HCT116 (cell line): ENCODE results near the gene CD164. TPM values are rescaled to one million over a fixed set of nuclear protein-coding genes. Genes with fewer than 3 reads are reported as not detected.

Experiments used
- ATAC-seq: fragments of 200-7000 bp; cut with Tn5 transposase; 2 replicates; pipeline ENCODE4 v1.9.1; 2020; ENCODE audit warnings: mild to moderate bottlenecking, moderate library complexity
- BruUV-seq: library from RNA; stranded (reverse); fragments of 400-500 nt; replicated peaks from 2 replicates; lab custom pipeline; 2021; lab: Mats Ljungman, UMichigan
- CTCF ChIA-PET: fragments of 300-600 bp; sonication (Branson Sonifier 250); formaldehyde crosslinking; loops from one replicate; lab custom pipeline; 2021; ENCODE audit warnings: antibody characterized with exemption; lab: Charles Lee
- POLR2A ChIA-PET: fragments of 300-600, 350-600 bp; sonication (Branson Sonifier 250); formaldehyde crosslinking; loops from one replicate; lab custom pipeline; 2021; ENCODE audit warnings: antibody characterized with exemption; lab: Charles Lee
- RAD21 ChIA-PET, 2 experiments: fragments of 300-600 bp; sonication (Branson Sonifier 250); formaldehyde crosslinking; loops; one replicate each; lab custom pipeline; 2023; ENCODE audit warnings: low total read pairs in 2 of 2; ENCODE audit not compliant: uncharacterized antibody in 2 of 2, unreplicated experiment in 2 of 2, low non-redundant PET in 1 of 2; lab: Charles Lee
- DNase-seq: peaks from one replicate; pipeline ENCODE4 v3.0.0-alpha.2; 2010; ENCODE audit warnings: low read depth, low spot score
- H2AFZ ChIP-seq: fragments of 200-600 bp; shearing (Covaris generic), sonication (generic); 2 replicates; pipeline ENCODE4 v1.6.1; 2017; ENCODE audit warnings: low read depth, mixed run types, mixed read lengths, antibody characterized with exemption, low read length; ENCODE audit not compliant: poor library complexity, severe bottlenecking
- H3K27ac ChIP-seq: 2 replicates; pipeline ENCODE4 v1.5.1; 2012; ENCODE audit warnings: low read depth, low read length
- H3K27me3 ChIP-seq: fragments of 200-600 bp; sonication (generic); 2 replicates; pipeline ENCODE4 v1.6.1; 2016; ENCODE audit warnings: mixed run types, low read length, mixed read lengths; ENCODE audit not compliant: insufficient read depth
- H3K36me3 ChIP-seq, 2 experiments: fragments of 200-500 bp in 1 of 2; fragments of 200-600 bp in 1 of 2; sonication (Bioruptor generic) in 1 of 2; sonication (generic) in 1 of 2; 2 replicates each; pipeline versions ENCODE4 v1.5.1 to v1.6.1; 2014 to 2016; ENCODE audit warnings: low read length in 2 of 2, inconsistent platforms in 1 of 2, mixed read lengths in 1 of 2, mixed run types in 1 of 2; ENCODE audit not compliant: insufficient read depth in 2 of 2, control insufficient read depth in 1 of 2
- H3K4me1 ChIP-seq, 2 experiments: fragments of 200-600 bp in 1 of 2; sonication (generic) in 1 of 2; 2 replicates each; pipeline versions ENCODE4 v1.5.1 to v1.6.1; 2012 to 2017; ENCODE audit warnings: low read length in 2 of 2, inconsistent platforms in 1 of 2, mild to moderate bottlenecking in 1 of 2, mixed read lengths in 1 of 2, mixed run types in 1 of 2, moderate library complexity in 1 of 2; ENCODE audit not compliant: insufficient read depth in 2 of 2, control insufficient read depth in 1 of 2
- H3K4me2 ChIP-seq: fragments of 200-600 bp; sonication (generic); 2 replicates; pipeline ENCODE4 v1.6.1; 2017; ENCODE audit warnings: mixed run types, low read length, mixed read lengths
- H3K4me3 ChIP-seq, 2 experiments: fragments of 200-600 bp in 1 of 2; sonication (generic) in 1 of 2; replicated peaks in 1 of 2; 2 replicates each; pipeline ENCODE4 v1.5.1; 2011 to 2016; ENCODE audit warnings: low read length in 2 of 2, control low read depth in 1 of 2, low read depth in 1 of 2, mild to moderate bottlenecking in 1 of 2, mixed read lengths in 1 of 2, mixed run types in 1 of 2
- H3K79me2 ChIP-seq: fragments of 200-600 bp; sonication (generic); 2 replicates; pipeline ENCODE4 v1.6.1; 2017; ENCODE audit warnings: mild to moderate bottlenecking, mixed run types, low read length, moderate library complexity, mixed read lengths; ENCODE audit not compliant: insufficient read depth
- H3K9ac ChIP-seq: fragments of 200-600 bp; sonication (generic); 2 replicates; pipeline ENCODE4 v1.6.1; 2016; ENCODE audit warnings: low read length, mixed read lengths
- H3K9me2 ChIP-seq: fragments of 200-600 bp; sonication (generic), shearing (Covaris generic); 2 replicates; pipeline ENCODE4 v1.6.1; 2017; ENCODE audit warnings: mixed run types, mild to moderate bottlenecking, moderate library complexity; ENCODE audit not compliant: insufficient read depth
- H3K9me3 ChIP-seq, 2 experiments: fragments of 200-500 bp in 1 of 2; fragments of 200-600 bp in 1 of 2; sonication (Bioruptor generic) in 1 of 2; sonication (generic) in 1 of 2; 2 replicates each; pipeline ENCODE4 v1.6.1; 2014 to 2017; ENCODE audit warnings: low read length in 2 of 2, mixed read lengths in 2 of 2, inconsistent platforms in 1 of 2, low read depth in 1 of 2, mild to moderate bottlenecking in 1 of 2, mixed run types in 1 of 2, moderate library complexity in 1 of 2; ENCODE audit not compliant: control insufficient read depth in 1 of 2, insufficient read depth in 1 of 2
- H4K20me1 ChIP-seq: fragments of 200-600 bp; sonication (generic), shearing (Covaris generic); 2 replicates; pipeline ENCODE4 v1.6.1; 2017; ENCODE audit warnings: mixed run types, mild to moderate bottlenecking, moderate library complexity; ENCODE audit not compliant: insufficient read depth
- ELF1 ChIP-seq: IDR thresholded peaks from 2 replicates; pipeline ENCODE4 v1.6.1; 2012; ENCODE audit warnings: low read depth, borderline replicate concordance
- EZH2 ChIP-seq: fragments of 200-600 bp; sonication (generic); IDR thresholded peaks from 2 replicates; pipeline ENCODE4 v1.6.1; 2017; ENCODE audit warnings: antibody characterized with exemption, mixed run types
- EZH2phosphoT487 ChIP-seq: fragments of 200-600 bp; IDR thresholded peaks from 2 replicates; pipeline ENCODE4 v1.6.1; 2018; ENCODE audit warnings: antibody characterized with exemption, borderline replicate concordance
- FOSL1 ChIP-seq: IDR thresholded peaks from 2 replicates; pipeline ENCODE4 v1.6.1; 2012; ENCODE audit warnings: low read depth
- POLR2A ChIP-seq: IDR thresholded peaks from 2 replicates; pipeline ENCODE4 v1.7.0; 2011; ENCODE audit warnings: borderline replicate concordance; ENCODE audit not compliant: insufficient read depth, insufficient read length; ENCODE audit errors: extremely low read depth
- RAD21 ChIP-seq: IDR thresholded peaks from 2 replicates; pipeline ENCODE4 v1.6.1; 2012; ENCODE audit warnings: low read depth, mild to moderate bottlenecking
- SIN3A ChIP-seq: IDR thresholded peaks from 2 replicates; pipeline ENCODE4 v1.6.1; 2012; ENCODE audit warnings: low read depth
- SRF ChIP-seq: IDR thresholded peaks from 2 replicates; pipeline ENCODE4 v1.6.1; 2012; ENCODE audit warnings: low read depth
- YY1 ChIP-seq: IDR thresholded peaks from 2 replicates; pipeline ENCODE4 v1.6.1; 2011; ENCODE audit warnings: low read length, low read depth, moderate library complexity, mild to moderate bottlenecking; ENCODE audit not compliant: insufficient replicate concordance; ENCODE audit errors: extremely low read depth
- ZFX ChIP-seq: fragments of 450-650 bp; IDR thresholded peaks from 2 replicates; pipeline ENCODE4 v1.6.1; 2017
- intact Hi-C: fragments of 100-400 bp; cut with micrococcal nuclease; formaldehyde crosslinking; loops from 2 replicates; pipeline ENCODE4 v1.10.0; 2022
- total RNA-seq: library from RNA; stranded (reverse); gene quantifications from one replicate; pipeline ENCODE4 v1.2.1, GENCODE V29; 2021; ENCODE audit not compliant: unreplicated experiment
- TF ChIP-seq, protein P1 (sequence below): IDR thresholded peaks from 2 replicates; pipeline ENCODE4 v1.6.1; 2011; ENCODE audit warnings: mild to moderate bottlenecking, low read length, moderate library complexity; ENCODE audit not compliant: insufficient replicate concordance; ENCODE audit errors: extremely low read depth
- TF ChIP-seq, protein P2 (sequence below), 3 experiments: fragments of 200-600 bp in 1 of 3; sonication (generic) in 1 of 3; IDR thresholded peaks in 2 of 3; conservative IDR thresholded peaks in 1 of 3; 2 replicates each; pipeline ENCODE4 v1.5.1; 2012 to 2017; ENCODE audit warnings: low read depth in 2 of 3, low read length in 2 of 3, antibody characterized with exemption in 1 of 3, borderline replicate concordance in 1 of 3, control low read depth in 1 of 3, mild to moderate bottlenecking in 1 of 3, mixed read lengths in 1 of 3, mixed run types in 1 of 3, moderate library complexity in 1 of 3; ENCODE audit not compliant: insufficient read depth in 1 of 3

The CD164 gene
- total RNA-seq, 1 experiment from 2014 or later = 171 TPM

DNA sequence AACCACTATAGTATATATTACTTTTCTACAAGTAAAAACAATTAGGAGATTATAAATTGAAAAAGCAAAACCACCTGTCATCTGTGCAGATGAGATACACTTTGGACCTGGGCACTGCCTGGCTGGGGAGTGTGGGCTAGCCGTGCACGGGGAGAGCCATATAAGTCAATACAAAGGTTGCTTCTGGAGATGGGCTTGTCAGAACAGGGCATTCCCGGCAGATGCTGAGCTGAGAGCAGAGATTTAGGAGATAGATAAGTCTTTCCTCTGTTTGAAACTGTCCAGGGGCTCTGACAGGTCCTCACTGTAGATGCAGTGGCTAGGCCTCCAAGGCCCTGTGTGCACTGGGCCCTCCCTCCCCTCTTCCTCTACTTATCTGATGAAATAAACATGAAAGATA is 34.5 kb downstream of the CD164 start:
- ChIA-PET RAD21 (no interaction called here), POLR2A (no interaction called here), CTCF (no interaction called here)
- Histone ChIP-seq H3K4me3 (no peak overlapping the region), H3K4me2 (no peak overlapping the region), H3K27me3 (no peaks in the 10 kb centered on the region), H3K9me2 (no peaks in the 10 kb centered on the region), H3K79me2 (no peaks in the 10 kb centered on the region), H3K9me3 (no peaks in the 10 kb centered on the region), H3K27ac (no peak overlapping the region), H3K36me3 (no peaks in the 10 kb centered on the region), H4K20me1 (no peaks in the 10 kb centered on the region)
- no TSS peak for BruUV-seq
- intact Hi-C loops = no loop called here
- ATAC-seq = no peak
- no peak for TF ChIP-seq YY1
- TF ChIP-seq ZFX = no peak
- TF ChIP-seq, protein P1, sequence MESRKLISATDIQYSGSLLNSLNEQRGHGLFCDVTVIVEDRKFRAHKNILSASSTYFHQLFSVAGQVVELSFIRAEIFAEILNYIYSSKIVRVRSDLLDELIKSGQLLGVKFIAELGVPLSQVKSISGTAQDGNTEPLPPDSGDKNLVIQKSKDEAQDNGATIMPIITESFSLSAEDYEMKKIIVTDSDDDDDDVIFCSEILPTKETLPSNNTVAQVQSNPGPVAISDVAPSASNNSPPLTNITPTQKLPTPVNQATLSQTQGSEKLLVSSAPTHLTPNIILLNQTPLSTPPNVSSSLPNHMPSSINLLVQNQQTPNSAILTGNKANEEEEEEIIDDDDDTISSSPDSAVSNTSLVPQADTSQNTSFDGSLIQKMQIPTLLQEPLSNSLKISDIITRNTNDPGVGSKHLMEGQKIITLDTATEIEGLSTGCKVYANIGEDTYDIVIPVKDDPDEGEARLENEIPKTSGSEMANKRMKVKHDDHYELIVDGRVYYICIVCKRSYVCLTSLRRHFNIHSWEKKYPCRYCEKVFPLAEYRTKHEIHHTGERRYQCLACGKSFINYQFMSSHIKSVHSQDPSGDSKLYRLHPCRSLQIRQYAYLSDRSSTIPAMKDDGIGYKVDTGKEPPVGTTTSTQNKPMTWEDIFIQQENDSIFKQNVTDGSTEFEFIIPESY = no peak
- TF ChIP-seq EZH2phosphoT487 = no peak
- TF ChIP-seq, protein P2, sequence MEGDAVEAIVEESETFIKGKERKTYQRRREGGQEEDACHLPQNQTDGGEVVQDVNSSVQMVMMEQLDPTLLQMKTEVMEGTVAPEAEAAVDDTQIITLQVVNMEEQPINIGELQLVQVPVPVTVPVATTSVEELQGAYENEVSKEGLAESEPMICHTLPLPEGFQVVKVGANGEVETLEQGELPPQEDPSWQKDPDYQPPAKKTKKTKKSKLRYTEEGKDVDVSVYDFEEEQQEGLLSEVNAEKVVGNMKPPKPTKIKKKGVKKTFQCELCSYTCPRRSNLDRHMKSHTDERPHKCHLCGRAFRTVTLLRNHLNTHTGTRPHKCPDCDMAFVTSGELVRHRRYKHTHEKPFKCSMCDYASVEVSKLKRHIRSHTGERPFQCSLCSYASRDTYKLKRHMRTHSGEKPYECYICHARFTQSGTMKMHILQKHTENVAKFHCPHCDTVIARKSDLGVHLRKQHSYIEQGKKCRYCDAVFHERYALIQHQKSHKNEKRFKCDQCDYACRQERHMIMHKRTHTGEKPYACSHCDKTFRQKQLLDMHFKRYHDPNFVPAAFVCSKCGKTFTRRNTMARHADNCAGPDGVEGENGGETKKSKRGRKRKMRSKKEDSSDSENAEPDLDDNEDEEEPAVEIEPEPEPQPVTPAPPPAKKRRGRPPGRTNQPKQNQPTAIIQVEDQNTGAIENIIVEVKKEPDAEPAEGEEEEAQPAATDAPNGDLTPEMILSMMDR (IDR thresholded peaks at IDR 0.05 in 2 of 3, conservative IDR thresholded peaks at IDR 0.05 in 1 of 3; ENCODE audit: borderline replicate concordance in 1 of 3, insufficient read depth in 1 of 3, low read depth in 2 of 3, low read length in 2 of 3) = no peak
- TF ChIP-seq EZH2 = no peak
- no peak for TF ChIP-seq SRF
- TF ChIP-seq FOSL1 = no peak
- TF ChIP-seq POLR2A = no peak
- TF ChIP-seq SIN3A = no peak
- no peak for TF ChIP-seq ELF1
- TF ChIP-seq RAD21 = no peak
- TF ChIP-seq, all 23 proteins: peak for 0
- Histone ChIP-seq H3K4me1 (peaks cover 6 to 11% of the 10 kb centered on the region in 2 experiments; a peak in 2 of 4 replicates), H3K9ac (no peak overlapping the region), H2AFZ (no peak overlapping the region)
- no peak for DNase-seq
